ENCODE measurements around the gene TBC1D1.

Gene TBC1D1

DNA sequence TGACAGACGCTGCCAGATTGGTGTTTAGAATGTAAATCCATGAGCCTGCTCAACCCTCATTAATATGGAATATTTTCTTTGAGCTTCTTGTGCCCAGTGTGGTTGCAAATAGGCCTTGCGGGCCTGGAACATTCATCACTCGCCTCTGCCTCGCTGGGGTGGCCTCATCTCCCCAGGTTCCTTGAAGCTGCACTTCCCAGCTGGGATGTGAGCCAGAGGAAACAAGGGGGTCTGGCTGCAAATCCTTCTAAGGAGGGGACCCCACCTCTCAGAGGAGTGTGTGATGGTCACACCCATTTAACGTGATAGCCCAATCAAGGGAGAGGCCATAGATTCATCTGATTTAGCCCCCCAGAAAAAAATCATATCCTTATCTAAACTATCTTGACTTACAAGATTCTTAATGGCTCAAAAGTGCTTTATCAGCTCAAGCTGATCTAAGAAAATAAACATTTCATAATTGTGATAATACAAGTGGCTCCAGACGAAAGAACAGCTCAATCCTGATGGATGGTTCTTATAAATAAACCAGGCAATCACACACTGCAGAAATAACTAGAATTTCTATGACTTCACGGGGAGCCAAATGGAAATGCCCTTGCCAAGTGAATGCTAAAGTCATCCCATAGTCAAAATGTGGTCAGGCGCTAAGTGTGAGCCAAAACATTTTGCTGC lies 259.2 kb downstream of the TBC1D1 start:
- H3K4me1 ChIP-seq (ENCODE audit: control insufficient read depth, insufficient read depth, low read length, poor library complexity, severe bottlenecking): peaks cover 9% of the 10 kb centered on the region
- 90% methylated on average over 6 to 7 of the region's 8 CpGs for WGBS, 2 experiments (ENCODE audit: insufficient coverage in 2 of 2)

GRCh38 chr4:38150766-38151165 lies 259.9 kb downstream of the TBC1D1 start:
- Histone ChIP-seq H3K27ac (ENCODE audit: low read depth, low read length, severe bottlenecking) (no peak overlapping the region), H3K36me3 (ENCODE audit: control insufficient read depth, insufficient read depth, low read length) (no peaks in the 10 kb centered on the region), H3K4me1 (ENCODE audit: control insufficient read depth, insufficient read depth, low read length, poor library complexity, severe bottlenecking) (peaks cover 6% of the 10 kb centered on the region), H3K4me3 (ENCODE audit: extremely low read depth, insufficient read depth, low read length, poor library complexity, severe bottlenecking) (no peak overlapping the region), H3K9me3 (ENCODE audit: control insufficient read depth, low read length) (no peaks in the 10 kb centered on the region)
- WGBS, 2 experiments (ENCODE audit: insufficient coverage in 2 of 2): 94 to 96% methylated on average over 4 to 5 of the region's 5 CpGs

More for the DNA sequence above, 259.2 kb downstream of the TBC1D1 start:
- Histone ChIP-seq H3K36me3 (ENCODE audit: control insufficient read depth, insufficient read depth, low read length) (no peaks in the 10 kb centered on the region), H3K9me3 (ENCODE audit: control insufficient read depth, low read length) (no peaks in the 10 kb centered on the region), H3K27ac (ENCODE audit: low read depth, low read length, severe bottlenecking) (no peak overlapping the region), H3K4me3 (ENCODE audit: extremely low read depth, insufficient read depth, low read length, poor library complexity, severe bottlenecking) (no peak overlapping the region)

GRCh38 chr4:38151873-38152272 lies 261.0 kb downstream of the TBC1D1 start:
- Histone ChIP-seq H3K4me3 (ENCODE audit: extremely low read depth, insufficient read depth, low read length, poor library complexity, severe bottlenecking) (no peak overlapping the region), H3K27ac (ENCODE audit: low read depth, low read length, severe bottlenecking) (no peak overlapping the region), H3K9me3 (ENCODE audit: control insufficient read depth, low read length) (no peaks in the 10 kb centered on the region), H3K36me3 (ENCODE audit: control insufficient read depth, insufficient read depth, low read length) (no peaks in the 10 kb centered on the region), H3K4me1 (ENCODE audit: control insufficient read depth, insufficient read depth, low read length, poor library complexity, severe bottlenecking) (peaks cover 6% of the 10 kb centered on the region)
- WGBS, 2 experiments (ENCODE audit: insufficient coverage in 2 of 2): 74 to 90% methylated on average over 2 to 3 of the region's 6 CpGs

- peaks cover 6% of the 10 kb centered on the region for H3K4me1 ChIP-seq (ENCODE audit: control insufficient read depth, insufficient read depth, low read length, poor library complexity, severe bottlenecking)
- no peak overlapping the region for H3K27ac ChIP-seq (ENCODE audit: low read depth, low read length, severe bottlenecking)
- no CpG with 5 or more reads among the region's 1 CpG for WGBS, 2 experiments (ENCODE audit: insufficient coverage in 2 of 2)
- H3K4me3 ChIP-seq (ENCODE audit: extremely low read depth, insufficient read depth, low read length, poor library complexity, severe bottlenecking): no peak overlapping the region
- no peaks in the 10 kb centered on the region for H3K9me3 ChIP-seq (ENCODE audit: control insufficient read depth, low read length)
- H3K36me3 ChIP-seq (ENCODE audit: control insufficient read depth, insufficient read depth, low read length): no peaks in the 10 kb centered on the region
Observed at GRCh38 chr4:38152305-38152704, 261.4 kb downstream of the TBC1D1 start.

- 90% methylated on average over 2 of the region's 7 CpGs for WGBS, 2 experiments (ENCODE audit: insufficient coverage in 2 of 2)
- no peaks in the 10 kb centered on the region for H3K9me3 ChIP-seq (ENCODE audit: control insufficient read depth, low read length)
- H3K36me3 ChIP-seq (ENCODE audit: control insufficient read depth, insufficient read depth, low read length): no peaks in the 10 kb centered on the region
- H3K4me1 ChIP-seq (ENCODE audit: control insufficient read depth, insufficient read depth, low read length, poor library complexity, severe bottlenecking): peaks cover 6% of the 10 kb centered on the region
- H3K4me3 ChIP-seq (ENCODE audit: extremely low read depth, insufficient read depth, low read length, poor library complexity, severe bottlenecking): no peak overlapping the region
- no peak overlapping the region for H3K27ac ChIP-seq (ENCODE audit: low read depth, low read length, severe bottlenecking)
Observed at GRCh38 chr4:38152721-38153386, 262.0 kb downstream of the TBC1D1 start.

GRCh38 chr4:38153387-38153760 lies 262.5 kb downstream of the TBC1D1 start:
- no peaks in the 10 kb centered on the region for H3K36me3 ChIP-seq (ENCODE audit: control insufficient read depth, insufficient read depth, low read length)
- peaks cover 6% of the 10 kb centered on the region for H3K4me1 ChIP-seq (ENCODE audit: control insufficient read depth, insufficient read depth, low read length, poor library complexity, severe bottlenecking)
- no peak overlapping the region for H3K4me3 ChIP-seq (ENCODE audit: extremely low read depth, insufficient read depth, low read length, poor library complexity, severe bottlenecking)
- no peak overlapping the region for H3K27ac ChIP-seq (ENCODE audit: low read depth, low read length, severe bottlenecking)
- WGBS, 2 experiments (ENCODE audit: insufficient coverage in 2 of 2): 83 to 100% methylated on average over 1 to 2 of the region's 2 CpGs
- no peaks in the 10 kb centered on the region for H3K9me3 ChIP-seq (ENCODE audit: control insufficient read depth, low read length)

DNA sequence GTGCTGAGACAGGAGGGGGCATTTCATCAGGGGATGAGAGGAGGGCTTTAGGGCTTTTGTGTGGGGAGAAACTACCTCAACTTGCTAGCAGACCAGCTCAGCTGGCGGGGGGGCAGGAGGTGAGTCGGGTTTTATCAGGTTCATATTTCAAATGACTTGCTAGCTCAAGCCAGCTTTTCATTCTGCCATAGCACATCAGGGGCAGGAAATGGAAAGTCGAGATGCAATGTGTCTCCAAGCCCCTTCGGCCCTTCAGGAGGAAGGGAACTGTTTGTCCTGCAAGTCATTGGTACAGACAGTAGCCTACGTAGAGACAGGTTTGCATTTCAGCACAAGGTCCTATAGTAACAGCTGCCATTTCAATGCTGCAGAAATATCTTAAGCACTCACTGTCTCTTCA lies 263.4 kb downstream of the TBC1D1 start:
- Histone ChIP-seq H3K36me3 (ENCODE audit: control insufficient read depth, insufficient read depth, low read length) (no peaks in the 10 kb centered on the region), H3K4me3 (ENCODE audit: extremely low read depth, insufficient read depth, low read length, poor library complexity, severe bottlenecking) (no peak overlapping the region), H3K9me3 (ENCODE audit: control insufficient read depth, low read length) (no peaks in the 10 kb centered on the region), H3K4me1 (ENCODE audit: control insufficient read depth, insufficient read depth, low read length, poor library complexity, severe bottlenecking) (peaks cover 6% of the 10 kb centered on the region), H3K27ac (ENCODE audit: low read depth, low read length, severe bottlenecking) (no peak overlapping the region)
- WGBS, 2 experiments (ENCODE audit: insufficient coverage in 2 of 2): 85 to 90% methylated on average over 4 to 5 of the region's 5 CpGs

DNA sequence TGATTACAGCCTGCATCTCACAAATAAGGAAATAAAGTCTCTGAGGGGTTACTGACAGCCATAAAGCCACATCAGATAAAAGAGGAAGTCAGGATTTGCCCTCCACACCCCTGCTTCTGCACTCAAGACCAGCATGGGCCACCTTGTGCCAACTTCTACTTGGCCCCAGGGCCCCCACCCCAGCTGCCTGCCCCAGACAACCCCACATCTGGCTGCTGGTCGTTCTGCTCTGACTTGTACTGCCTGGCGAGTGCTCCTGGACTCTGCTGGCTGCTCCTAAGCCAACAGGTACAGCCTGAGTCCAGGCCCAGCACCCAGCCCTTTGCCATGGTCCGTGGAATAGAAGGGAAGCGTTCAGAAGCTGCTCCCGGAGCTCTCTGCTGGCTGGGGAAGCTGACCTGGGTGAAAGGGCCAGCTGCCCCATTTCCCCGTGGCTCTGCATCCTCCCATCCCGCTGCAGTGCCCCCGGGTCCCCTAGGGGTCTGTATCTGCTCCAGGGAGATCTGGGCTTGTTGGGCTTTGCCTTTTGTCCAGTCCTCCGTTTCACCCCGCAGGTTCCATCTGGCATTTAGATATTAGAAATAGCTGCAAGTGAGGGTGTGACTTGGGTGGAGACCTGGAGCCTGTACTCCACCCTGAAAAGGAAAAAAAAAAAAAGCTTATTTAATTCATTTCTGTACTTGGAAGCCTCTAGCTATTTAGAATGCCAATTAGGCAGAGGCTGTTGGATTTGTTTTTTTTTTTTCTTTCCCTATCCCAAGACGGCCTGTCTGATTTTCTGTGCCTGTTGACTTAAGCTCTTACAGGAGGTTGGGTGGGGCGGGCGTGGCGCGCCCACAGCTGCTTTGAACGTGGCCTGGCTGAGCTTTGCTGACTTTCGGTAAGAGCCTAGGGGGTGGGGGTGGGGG lies 264.1 kb downstream of the TBC1D1 start:
- Histone ChIP-seq H3K9me3 (ENCODE audit: control insufficient read depth, low read length) (no peaks in the 10 kb centered on the region), H3K27ac (ENCODE audit: low read depth, low read length, severe bottlenecking) (no peak overlapping the region), H3K4me3 (ENCODE audit: extremely low read depth, insufficient read depth, low read length, poor library complexity, severe bottlenecking) (no peak overlapping the region), H3K36me3 (ENCODE audit: control insufficient read depth, insufficient read depth, low read length) (no peaks in the 10 kb centered on the region), H3K4me1 (ENCODE audit: control insufficient read depth, insufficient read depth, low read length, poor library complexity, severe bottlenecking) (peaks cover 6% of the 10 kb centered on the region)
- WGBS, 2 experiments (ENCODE audit: insufficient coverage in 2 of 2): 87 to 90% methylated on average over 8 to 14 of the region's 17 CpGs

DNA sequence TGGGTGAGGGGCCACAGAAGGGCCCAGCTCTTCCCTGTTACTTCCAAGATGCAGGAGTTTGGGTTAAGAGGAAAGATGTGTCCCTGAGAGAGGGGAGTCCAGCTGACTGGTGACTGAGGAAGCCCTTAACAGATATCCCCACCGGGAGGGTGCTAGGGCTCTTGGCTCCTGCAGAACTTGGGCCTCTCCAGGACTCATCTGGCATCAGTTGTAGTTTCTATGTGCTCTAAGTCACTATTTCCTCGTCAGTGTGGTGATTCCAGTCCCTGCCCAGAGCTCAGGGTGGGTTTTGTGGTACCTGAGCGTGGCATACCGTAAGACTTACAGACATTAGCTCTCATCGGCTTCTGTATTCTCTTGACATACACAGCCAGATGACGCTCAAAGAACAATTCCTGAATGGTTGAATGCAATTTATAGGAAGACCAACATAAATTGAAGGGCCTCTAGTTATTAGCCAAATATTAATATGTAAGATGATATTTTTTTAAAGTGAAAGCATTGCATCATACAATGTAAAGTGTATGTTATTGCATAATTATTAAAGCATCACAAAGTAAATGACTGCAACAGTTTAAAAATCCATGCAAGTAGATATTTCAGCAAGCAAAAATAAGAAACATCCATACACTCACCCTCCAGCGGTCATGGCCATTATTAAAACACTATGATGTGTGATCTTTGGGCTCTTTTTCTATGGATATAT lies 264.9 kb downstream of the TBC1D1 start:
- peaks cover 9% of the 10 kb centered on the region for H3K4me1 ChIP-seq (ENCODE audit: control insufficient read depth, insufficient read depth, low read length, poor library complexity, severe bottlenecking)
- H3K36me3 ChIP-seq (ENCODE audit: control insufficient read depth, insufficient read depth, low read length): no peaks in the 10 kb centered on the region
- H3K9me3 ChIP-seq (ENCODE audit: control insufficient read depth, low read length): no peaks in the 10 kb centered on the region
- WGBS, 2 experiments (ENCODE audit: insufficient coverage in 2 of 2): 94 to 97% methylated on average over 2 to 4 of the region's 7 CpGs
- H3K27ac ChIP-seq (ENCODE audit: low read depth, low read length, severe bottlenecking): no peak overlapping the region
- no peak overlapping the region for H3K4me3 ChIP-seq (ENCODE audit: extremely low read depth, insufficient read depth, low read length, poor library complexity, severe bottlenecking)

- Histone ChIP-seq H3K27ac (ENCODE audit: low read depth, low read length, severe bottlenecking) (no peak overlapping the region), H3K4me1 (ENCODE audit: control insufficient read depth, insufficient read depth, low read length, poor library complexity, severe bottlenecking) (peaks cover 9% of the 10 kb centered on the region)
- 75% methylated on average over 1 of the region's 1 CpG; no CpG with 5 or more reads in 1 of the 2 experiments for WGBS, 2 experiments (ENCODE audit: insufficient coverage in 2 of 2)
Observed at GRCh38 chr4:38157592-38157991, 266.7 kb downstream of the TBC1D1 start.

More at GRCh38 chr4:38157592-38157991, 266.7 kb downstream of the TBC1D1 start:
- Histone ChIP-seq H3K36me3 (ENCODE audit: control insufficient read depth, insufficient read depth, low read length) (no peaks in the 10 kb centered on the region), H3K4me3 (ENCODE audit: extremely low read depth, insufficient read depth, low read length, poor library complexity, severe bottlenecking) (no peak overlapping the region), H3K9me3 (ENCODE audit: control insufficient read depth, low read length) (no peaks in the 10 kb centered on the region)
